ENCODE measurements around the gene DGKE. TPM values are rescaled to one million over a fixed set of nuclear protein-coding genes. Genes with fewer than 3 reads are reported as not detected.

The DGKE gene
- polyA plus RNA-seq, 1 donor from 2014 or later, result 16.6 TPM

GRCh38 chr17:56885312-56885657 is 51.3 kb downstream of the DGKE start:
- no peak overlapping the region for H3K4me3 ChIP-seq (ENCODE audit: low read length)
- no peak overlapping the region for H3K27ac ChIP-seq (ENCODE audit: low read length)
- H3K9ac ChIP-seq (ENCODE audit: low read length), result no peak overlapping the region
- H3K9me3 ChIP-seq (ENCODE audit: low read length), result no peaks in the 10 kb centered on the region
- H3K27me3 ChIP-seq (ENCODE audit: insufficient read depth, low read depth, low read length), result no peaks in the 10 kb centered on the region
- H4K20me1 ChIP-seq (ENCODE audit: insufficient read depth), result no peaks in the 10 kb centered on the region
- no peaks in the 10 kb centered on the region for H3K9me2 ChIP-seq (ENCODE audit: insufficient read depth, low read length)
- H3K36me3 ChIP-seq (ENCODE audit: insufficient read depth, low read length), result no peaks in the 10 kb centered on the region
- no peak for TF ChIP-seq MXI1 (conservative IDR thresholded peaks at IDR 0.05; ENCODE audit: poor library complexity, severe bottlenecking)
- TF ChIP-seq POLR2AphosphoS5 (IDR thresholded peaks at IDR 0.05), result no peak
- TF ChIP-seq CTCF (IDR thresholded peaks at IDR 0.05; ENCODE audit: poor library complexity, severe bottlenecking), result no peak
- TF ChIP-seq REST (IDR thresholded peaks at IDR 0.05; ENCODE audit: borderline replicate concordance), result no peak
- TF ChIP-seq SMC3 (conservative IDR thresholded peaks at IDR 0.05; ENCODE audit: poor library complexity), result no peak
- TF ChIP-seq RAD21 (conservative IDR thresholded peaks at IDR 0.05), result no peak
- no peak for TF ChIP-seq EZH2 (IDR thresholded peaks at IDR 0.05; ENCODE audit: borderline replicate concordance, insufficient read depth, low read length, poor library complexity, severe bottlenecking)
- TF ChIP-seq TAF1 (IDR thresholded peaks at IDR 0.05; ENCODE audit: low read depth), result no peak
- no peak for TF ChIP-seq EP300 (conservative IDR thresholded peaks at IDR 0.05; ENCODE audit: poor library complexity, severe bottlenecking)
- no peak overlapping the region for H3K4me2 ChIP-seq (ENCODE audit: low read length)
- H3F3A ChIP-seq (ENCODE audit: insufficient read depth, low read length, poor library complexity, severe bottlenecking), result no peaks in the 10 kb centered on the region
- H2AFZ ChIP-seq (ENCODE audit: low read depth, low read length), result no peak overlapping the region
- H3K79me2 ChIP-seq (replicated peaks; ENCODE audit: insufficient read depth, low read length), result no peaks in the 10 kb centered on the region

- no peaks in the 10 kb centered on the region for H3K27me3 ChIP-seq (ENCODE audit: insufficient read depth, low read depth, low read length)
- H3K4me3 ChIP-seq (ENCODE audit: low read length), result no peak overlapping the region
- H3K9me3 ChIP-seq (ENCODE audit: low read length), result no peaks in the 10 kb centered on the region
- no peaks in the 10 kb centered on the region for H3K9me2 ChIP-seq (ENCODE audit: insufficient read depth, low read length)
- TF ChIP-seq TAF1 (IDR thresholded peaks at IDR 0.05; ENCODE audit: low read depth) (no peak), EZH2 (IDR thresholded peaks at IDR 0.05; ENCODE audit: borderline replicate concordance, insufficient read depth, low read length, poor library complexity, severe bottlenecking) (no peak), EP300 (conservative IDR thresholded peaks at IDR 0.05; ENCODE audit: poor library complexity, severe bottlenecking) (no peak), POLR2AphosphoS5 (IDR thresholded peaks at IDR 0.05) (no peak), SMC3 (conservative IDR thresholded peaks at IDR 0.05; ENCODE audit: poor library complexity) (no peak), RAD21 (conservative IDR thresholded peaks at IDR 0.05) (no peak), CTCF (IDR thresholded peaks at IDR 0.05; ENCODE audit: poor library complexity, severe bottlenecking) (no peak), MXI1 (conservative IDR thresholded peaks at IDR 0.05; ENCODE audit: poor library complexity, severe bottlenecking) (no peak), REST (IDR thresholded peaks at IDR 0.05; ENCODE audit: borderline replicate concordance) (no peak)
- no peak overlapping the region for H3K9ac ChIP-seq (ENCODE audit: low read length)
- H3K79me2 ChIP-seq (replicated peaks; ENCODE audit: insufficient read depth, low read length), result no peaks in the 10 kb centered on the region
- H4K20me1 ChIP-seq (ENCODE audit: insufficient read depth), result no peaks in the 10 kb centered on the region
- no peak overlapping the region for H3K27ac ChIP-seq (ENCODE audit: low read length)
- H3K4me2 ChIP-seq (ENCODE audit: low read length), result no peak overlapping the region
- no peaks in the 10 kb centered on the region for H3F3A ChIP-seq (ENCODE audit: insufficient read depth, low read length, poor library complexity, severe bottlenecking)
- H3K36me3 ChIP-seq (ENCODE audit: insufficient read depth, low read length), result no peaks in the 10 kb centered on the region
- no peak overlapping the region for H2AFZ ChIP-seq (ENCODE audit: low read depth, low read length)
Observed at GRCh38 chr17:56886288-56886731, 52.4 kb downstream of the DGKE start.

Data from neural cell (in vitro differentiated cells).